ENCODE measurements around the gene KATNA1. TPM values are rescaled to one million over a fixed set of nuclear protein-coding genes. Genes with fewer than 3 reads are reported as not detected.
"Not testable (repeated sequence)": the region's sequence is repeated elsewhere in the genome, so short reads cannot be mapped to it uniquely, and the experiment has no call there.

Gene KATNA1
- total RNA-seq, 2 donors from 2014 or later, result 4.3 to 8.8 TPM

GRCh38 chr6:149691201-149691600 lies 42.7 kb upstream of the KATNA1 start:
- TF ChIP-seq POLR2A (IDR thresholded peaks at IDR 0.05), result no peak
- TF ChIP-seq CTCF (IDR thresholded peaks at IDR 0.05), result no peak
- 93 to 100% methylated on average over 2 of the region's 2 CpGs for WGBS, 2 donors
- no peaks in the 10 kb centered on the region for H3K4me1 ChIP-seq
- no peak for DNase-seq
- no peak overlapping the region for H3K27ac ChIP-seq
- ATAC-seq, result no peak
- no peaks in the 10 kb centered on the region for H3K36me3 ChIP-seq (replicated peaks in 1 of 2; ENCODE audit: insufficient read depth in 1 of 2, low read depth in 2 of 2)
- no peak overlapping the region for H3K4me3 ChIP-seq
- H3K27me3 ChIP-seq, result no peaks in the 10 kb centered on the region
- intact Hi-C loops (cut with DNase I), result no loop called here
- H3K9me3 ChIP-seq, result no peaks in the 10 kb centered on the region

- DNase-seq (no peak), ATAC-seq (no peak)
- TF ChIP-seq CTCF (IDR thresholded peaks at IDR 0.05) (no peak), POLR2A (IDR thresholded peaks at IDR 0.05) (no peak)
- Histone ChIP-seq H3K27me3 (no peaks in the 10 kb centered on the region), H3K4me1 (no peaks in the 10 kb centered on the region), H3K36me3 (replicated peaks in 1 of 2; ENCODE audit: insufficient read depth in 1 of 2, low read depth in 2 of 2) (peaks cover 0 to 9% of the 10 kb centered on the region in 2 donors), H3K4me3 (no peak overlapping the region), H3K27ac (no peak overlapping the region), H3K9me3 (no peaks in the 10 kb centered on the region)
- WGBS, 2 donors, result 50 to 54% methylated on average over 7 of the region's 7 CpGs
- intact Hi-C loops (cut with DNase I), result no loop called here
These were observed 37.7 kb upstream of the KATNA1 start for GRCh38 chr6:149686230-149686629.

DNA sequence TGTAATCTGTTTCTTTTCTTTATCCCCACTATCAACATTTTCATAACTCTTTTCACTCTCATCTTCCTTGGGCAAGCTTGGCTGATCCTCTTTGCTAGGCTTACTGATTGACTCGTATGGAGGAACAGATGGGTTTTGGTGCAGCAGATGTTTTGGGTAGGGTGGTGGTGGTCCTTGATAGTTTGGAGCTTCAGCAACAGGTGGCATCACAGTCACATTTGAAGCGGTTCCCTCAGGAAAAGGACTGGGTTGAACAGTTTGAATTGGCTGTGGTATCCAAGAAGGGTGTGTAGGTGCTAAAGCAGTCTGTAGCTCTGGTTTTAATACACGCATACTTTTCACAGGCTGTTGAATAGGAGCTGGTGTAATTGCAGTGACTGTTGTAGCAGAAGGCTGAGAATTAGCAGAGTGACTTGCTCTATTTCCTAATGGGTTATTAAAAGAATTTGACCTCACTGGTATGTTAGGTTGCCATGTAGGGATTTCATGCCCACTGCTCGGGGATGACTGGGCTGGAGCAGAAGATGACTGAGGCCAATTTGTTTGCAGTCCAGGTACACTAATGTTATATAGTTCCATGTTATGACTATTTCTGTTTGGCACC lies 34.8 kb upstream of the KATNA1 start:
- no peaks in the 10 kb centered on the region for H3K27me3 ChIP-seq
- ATAC-seq, result no peak
- peaks cover 0 to 9% of the 10 kb centered on the region in 2 donors for H3K36me3 ChIP-seq (replicated peaks in 1 of 2; ENCODE audit: insufficient read depth in 1 of 2, low read depth in 2 of 2)
- DNase-seq, result no peak
- H3K9me3 ChIP-seq, result no peaks in the 10 kb centered on the region
- H3K4me3 ChIP-seq, result no peak overlapping the region
- H3K27ac ChIP-seq, result no peak overlapping the region
- intact Hi-C loops (cut with DNase I), result no loop called here
- 90% methylated on average over 4 of the region's 4 CpGs for WGBS, 2 donors
- no peaks in the 10 kb centered on the region for H3K4me1 ChIP-seq
- TF ChIP-seq POLR2A (IDR thresholded peaks at IDR 0.05), result no peak
- no peak for TF ChIP-seq CTCF (IDR thresholded peaks at IDR 0.05)

GRCh38 chr6:149681845-149682244 lies 33.3 kb upstream of the KATNA1 start:
- intact Hi-C loops (cut with DNase I); H3K9me3 ChIP-seq; ATAC-seq; H3K27me3 ChIP-seq; H3K4me1 ChIP-seq; H3K4me3 ChIP-seq; H3K27ac ChIP-seq; H3K36me3 ChIP-seq (replicated peaks in 1 of 2; ENCODE audit: insufficient read depth in 1 of 2, low read depth in 2 of 2); DNase-seq: not testable (repeated sequence)
- WGBS, 2 donors, result 94 to 95% methylated on average over 12 to 14 of the region's 14 CpGs

- no peaks in the 10 kb centered on the region for H3K4me1 ChIP-seq
- no peak overlapping the region for H3K27ac ChIP-seq
- TF ChIP-seq CTCF (IDR thresholded peaks at IDR 0.05), result no peak
- TF ChIP-seq POLR2A (IDR thresholded peaks at IDR 0.05), result no peak
- no peak for DNase-seq
- H3K9me3 ChIP-seq, result no peaks in the 10 kb centered on the region
- intact Hi-C loops (cut with DNase I), result no loop called here
- no peaks in the 10 kb centered on the region for H3K27me3 ChIP-seq
- H3K4me3 ChIP-seq, result no peak overlapping the region
- ATAC-seq, result no peak
- H3K36me3 ChIP-seq (replicated peaks in 1 of 2; ENCODE audit: insufficient read depth in 1 of 2, low read depth in 2 of 2), result peaks cover 0 to 9% of the 10 kb centered on the region in 2 donors
These were observed 32.7 kb upstream of the KATNA1 start for GRCh38 chr6:149681209-149681608.

All from body of pancreas (tissue), 4 donors.